Bronchial epithelial cell (primary cell): Measurements from ENCODE around the gene FAM222A. TPM values are rescaled to one million over a fixed set of nuclear protein-coding genes. Genes with fewer than 3 reads are reported as not detected.

ENCODE experiments used
- DNase-seq: peaks from one replicate; pipeline ENCODE4 v3.0.0-alpha.2; 2010; ENCODE audit warnings: low read depth
- FAIRE-seq: peaks from 2 replicates; lab custom pipeline; 2011; peaks lifted over from hg19 to GRCh38; lab: Jason Lieb, UNC
- H3K27me3 ChIP-seq: 2 replicates; pipeline ENCODE4 v1.5.1; 2011; ENCODE audit warnings: low read length; ENCODE audit not compliant: control insufficient read depth, insufficient read depth
- H3K36me3 ChIP-seq: 2 replicates; pipeline ENCODE4 v1.5.1; 2011; ENCODE audit warnings: low read length; ENCODE audit not compliant: control insufficient read depth, insufficient read depth
- H3K4me3 ChIP-seq: 2 replicates; pipeline ENCODE4 v1.5.1; 2011; ENCODE audit warnings: mild to moderate bottlenecking, low read depth, low read length, control low read depth
- total RNA-seq: library from RNA; depleted of rRNA; stranded (reverse); fragments of >200 nt; gene quantifications from 2 replicates; pipeline ENCODE4 v1.2.1, GENCODE V29; 2014
- TF ChIP-seq, protein P1 (sequence below): IDR thresholded peaks from 2 replicates; pipeline ENCODE4 v1.5.1; 2011; ENCODE audit warnings: mild to moderate bottlenecking, moderate library complexity, low read length, control low read depth, inconsistent platforms; ENCODE audit not compliant: insufficient read depth, severe bottlenecking

The FAM222A gene
- total RNA-seq, 1 donor from 2014 or later, result not detected

DNA sequence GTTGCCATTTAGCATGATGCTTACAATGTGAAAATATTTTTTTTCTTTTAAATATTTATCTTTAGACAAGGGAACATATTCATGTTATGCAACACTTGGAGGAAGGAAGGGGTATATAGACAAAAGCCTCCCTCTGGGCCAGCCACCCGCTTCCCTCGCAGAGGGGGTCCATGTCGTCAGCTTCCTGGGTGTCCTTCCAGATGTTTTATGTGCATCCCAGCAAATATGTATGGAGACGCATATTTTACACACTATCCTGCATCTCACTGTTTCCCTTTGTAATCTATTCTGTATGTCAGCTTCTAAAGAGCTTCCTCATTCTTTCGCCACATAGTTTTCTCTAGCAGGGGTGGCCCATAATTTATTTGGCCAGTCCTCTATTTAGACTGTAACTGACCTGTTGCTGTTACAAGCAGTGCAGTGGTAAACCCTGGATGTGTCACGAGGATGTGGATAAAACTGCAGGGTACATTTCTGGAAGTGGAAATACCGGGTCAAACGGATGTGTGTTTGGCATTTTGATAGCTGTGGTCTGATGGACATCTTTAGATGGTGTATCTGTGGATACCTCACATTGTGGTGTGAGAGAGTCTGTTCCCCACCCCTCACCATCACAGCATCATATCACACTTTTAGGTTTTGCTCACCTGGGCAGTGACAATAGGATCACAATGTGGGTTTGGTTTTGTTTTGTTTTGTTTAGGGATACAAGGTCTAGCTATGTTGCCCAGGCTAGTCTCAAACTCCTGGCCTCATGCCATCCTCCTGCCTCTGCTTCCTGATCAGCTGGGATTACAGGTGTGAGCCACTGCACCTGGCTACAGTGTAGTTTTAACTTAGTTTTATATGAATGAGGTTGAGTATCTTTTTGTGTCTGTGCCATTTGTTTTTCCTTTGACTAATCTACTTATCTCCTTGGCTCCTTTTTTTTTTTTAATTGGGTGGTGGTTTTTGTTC is 31.6 kb downstream of the FAM222A start:
- DNase-seq (peak; percentile 14), FAIRE-seq (peak; percentile 98)
- Histone ChIP-seq H3K27me3 (no peaks in the 10 kb centered on the region), H3K4me3 (no peak overlapping the region), H3K36me3 (no peaks in the 10 kb centered on the region)
- TF ChIP-seq, protein P1, sequence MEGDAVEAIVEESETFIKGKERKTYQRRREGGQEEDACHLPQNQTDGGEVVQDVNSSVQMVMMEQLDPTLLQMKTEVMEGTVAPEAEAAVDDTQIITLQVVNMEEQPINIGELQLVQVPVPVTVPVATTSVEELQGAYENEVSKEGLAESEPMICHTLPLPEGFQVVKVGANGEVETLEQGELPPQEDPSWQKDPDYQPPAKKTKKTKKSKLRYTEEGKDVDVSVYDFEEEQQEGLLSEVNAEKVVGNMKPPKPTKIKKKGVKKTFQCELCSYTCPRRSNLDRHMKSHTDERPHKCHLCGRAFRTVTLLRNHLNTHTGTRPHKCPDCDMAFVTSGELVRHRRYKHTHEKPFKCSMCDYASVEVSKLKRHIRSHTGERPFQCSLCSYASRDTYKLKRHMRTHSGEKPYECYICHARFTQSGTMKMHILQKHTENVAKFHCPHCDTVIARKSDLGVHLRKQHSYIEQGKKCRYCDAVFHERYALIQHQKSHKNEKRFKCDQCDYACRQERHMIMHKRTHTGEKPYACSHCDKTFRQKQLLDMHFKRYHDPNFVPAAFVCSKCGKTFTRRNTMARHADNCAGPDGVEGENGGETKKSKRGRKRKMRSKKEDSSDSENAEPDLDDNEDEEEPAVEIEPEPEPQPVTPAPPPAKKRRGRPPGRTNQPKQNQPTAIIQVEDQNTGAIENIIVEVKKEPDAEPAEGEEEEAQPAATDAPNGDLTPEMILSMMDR, result no peak

DNA sequence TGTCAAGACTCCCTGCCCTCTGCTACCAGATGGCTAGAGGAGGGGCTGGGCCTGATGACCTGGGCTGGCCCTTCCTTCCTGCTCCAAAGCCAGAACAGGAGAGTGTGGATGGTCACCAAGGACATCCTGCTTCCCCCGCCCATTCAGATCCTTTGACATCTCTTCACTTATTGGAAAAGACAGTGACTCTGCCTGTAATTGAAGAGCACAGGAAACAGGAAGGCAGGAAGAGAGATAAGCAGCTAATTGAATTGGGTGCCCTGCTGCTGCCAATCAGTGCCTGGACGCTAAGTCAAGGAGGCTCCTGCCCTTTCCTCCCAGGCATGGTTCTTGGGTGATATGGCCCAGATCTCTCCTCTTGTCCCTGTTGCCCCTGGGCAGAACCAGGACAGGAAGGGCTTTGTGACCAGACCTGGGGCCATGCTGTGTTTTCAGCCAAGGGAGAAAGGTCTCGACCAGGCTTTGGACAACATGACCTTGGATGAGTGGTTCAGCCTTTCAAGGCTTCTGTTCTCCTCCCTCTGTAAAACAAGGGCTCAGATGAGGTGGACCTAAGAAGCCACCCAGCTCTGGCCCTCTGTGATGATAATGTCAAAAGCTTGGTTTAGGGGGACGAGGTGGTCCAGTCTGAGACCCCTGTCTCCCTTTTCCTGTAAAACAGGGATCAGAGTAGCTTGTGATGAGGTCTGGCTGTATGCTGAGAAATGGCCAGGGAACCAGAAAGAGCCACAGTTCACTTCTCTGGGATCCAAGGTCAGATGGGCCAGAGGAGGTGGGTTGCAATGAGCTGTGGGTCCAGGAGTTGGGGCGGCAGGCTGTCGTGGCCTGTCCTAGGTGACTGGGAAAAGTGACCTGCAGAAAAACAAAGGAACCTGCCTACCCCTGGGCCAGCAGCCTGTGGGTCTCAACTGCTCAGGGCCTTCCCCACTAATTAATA is 38.8 kb downstream of the FAM222A start:
- TF ChIP-seq, protein P1, result no peak
- Histone ChIP-seq H3K36me3 (no peaks in the 10 kb centered on the region), H3K27me3 (peaks cover 3% of the 10 kb centered on the region), H3K4me3 (no peak overlapping the region)
- DNase-seq, result no peak
- FAIRE-seq, result no peak

DNA sequence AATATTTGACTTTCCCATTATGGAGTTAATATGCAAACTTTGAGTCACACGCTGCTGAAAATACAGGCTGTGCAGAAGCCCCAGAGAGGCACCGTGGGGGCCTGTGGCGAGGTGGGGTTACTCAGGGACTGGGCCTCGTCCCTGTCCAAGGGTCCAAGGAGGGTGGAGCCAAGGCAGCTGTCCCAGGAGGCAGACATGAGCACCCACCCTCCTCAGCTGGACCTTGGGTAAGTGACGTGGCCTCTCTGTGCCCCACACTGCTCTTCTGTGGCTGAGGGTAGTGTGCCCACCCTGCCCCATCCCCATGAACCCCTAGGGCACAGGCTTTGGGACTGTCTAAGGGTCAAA is 39.4 kb downstream of the FAM222A start:
- H3K4me3 ChIP-seq, result no peak overlapping the region
- H3K27me3 ChIP-seq, result peaks cover 4% of the 10 kb centered on the region
- DNase-seq (no peak), FAIRE-seq (no peak)
- TF ChIP-seq, protein P1, result no peak
- no peaks in the 10 kb centered on the region for H3K36me3 ChIP-seq

DNA sequence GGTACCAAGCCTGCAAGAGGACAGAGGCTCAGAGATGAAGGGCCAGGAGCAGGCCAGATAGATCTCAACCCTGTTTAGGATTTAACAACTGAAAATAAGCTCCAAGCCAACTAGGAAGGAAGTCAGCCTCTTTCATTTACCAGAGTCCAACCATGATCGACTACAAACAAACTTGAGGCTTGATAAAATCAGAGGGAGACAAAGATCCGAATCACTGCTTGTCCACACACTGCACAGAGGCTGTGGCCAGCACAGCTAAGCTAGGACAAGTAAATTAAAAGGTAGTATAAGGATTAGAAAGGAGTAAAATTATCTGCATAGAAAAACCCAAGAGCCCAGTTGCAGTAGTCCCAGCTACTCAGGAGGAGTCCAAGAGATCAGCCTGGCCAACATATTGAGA is 40.3 kb downstream of the FAM222A start:
- no peaks in the 10 kb centered on the region for H3K36me3 ChIP-seq
- no peak overlapping the region for H3K4me3 ChIP-seq
- FAIRE-seq (no peak), DNase-seq (no peak)
- TF ChIP-seq, protein P1, result no peak
- H3K27me3 ChIP-seq, result peaks cover 5% of the 10 kb centered on the region

DNA sequence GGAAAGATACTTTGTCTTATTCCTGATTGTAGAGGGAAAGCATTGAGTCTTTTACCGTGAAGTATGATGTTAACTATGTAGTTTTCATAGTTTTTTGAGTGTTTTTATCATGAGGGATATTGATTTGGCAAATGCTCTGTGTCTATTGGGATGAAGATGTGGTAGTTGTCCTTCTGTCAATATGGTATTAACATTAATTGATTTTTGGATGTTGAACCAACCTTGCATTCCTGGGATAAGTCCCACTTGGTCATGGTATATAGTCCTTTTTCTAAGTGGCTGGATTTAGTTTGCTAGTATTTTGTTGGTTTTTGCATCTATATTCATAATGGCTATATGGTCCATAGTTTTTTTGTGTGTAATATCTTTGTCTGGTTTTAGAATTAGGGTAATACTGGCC is 42.8 kb downstream of the FAM222A start:
- no peak overlapping the region for H3K4me3 ChIP-seq
- TF ChIP-seq, protein P1, result no peak
- FAIRE-seq (no peak), DNase-seq (no peak)
- peaks cover 3% of the 10 kb centered on the region for H3K27me3 ChIP-seq
- no peaks in the 10 kb centered on the region for H3K36me3 ChIP-seq
